ENCODE results near the gene TSEN34. TPM values are rescaled to one million over a fixed set of nuclear protein-coding genes. Genes with fewer than 3 reads are reported as not detected.

Gene TSEN34
- total RNA-seq, 1 experiment from 2014 or later = 122 TPM

DNA sequence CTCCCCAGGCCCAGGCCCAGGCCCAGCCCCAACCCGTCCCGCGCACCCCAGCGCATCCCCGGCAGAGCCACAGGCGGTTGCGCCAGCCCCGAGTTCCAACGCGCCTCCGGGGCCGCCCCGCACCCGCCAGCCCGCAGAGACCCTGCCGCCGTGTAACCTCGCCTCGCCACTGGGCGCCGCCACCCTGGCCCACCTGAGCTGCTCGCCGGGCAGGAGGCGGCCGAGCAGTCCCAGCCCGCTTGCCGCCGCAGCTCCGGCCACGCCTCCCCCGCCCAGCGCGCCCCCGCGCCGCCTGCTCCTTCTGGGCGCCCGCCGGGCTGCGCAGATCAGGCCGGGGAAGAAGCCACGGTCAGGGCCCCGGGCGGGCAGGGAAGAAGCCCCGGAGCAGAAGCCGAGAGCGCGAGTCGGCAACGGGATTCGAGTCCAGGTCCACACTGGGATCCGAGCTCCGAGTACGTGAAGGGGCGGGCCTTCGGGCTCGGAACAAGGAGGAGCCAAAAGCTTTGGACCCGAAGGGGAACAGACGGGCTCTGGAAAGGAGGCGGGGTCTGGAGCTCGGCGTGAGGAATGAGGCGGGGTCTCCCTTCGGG lies 1.9 kb upstream of the TSEN34 start, which contains the start of gene MBOAT7:
TSS of gene MBOAT7 (minus strand) at position 436 of the 590 bp plus-strand sequence. CDS start 1,072 bp downstream, outside the sequence.
- H3K4me3 ChIP-seq (ENCODE audit: low read length) = peak within 1 kb of the TSS; percentile 74
- ATAC-seq = peak; percentile 13
- ChIA-PET POLR2A (ENCODE audit: unreplicated experiment) (interaction anchor here (0.5 to 3.5 kb wide), 17 partner anchors 11 to 1931 kb away, joined by 3 to 22 read pairs (median 5); partner anchors contain the start of genes CNOT3, EPS8L1, LENG1 and LENG8), CTCF (interaction anchor here (0.7 to 1.6 kb wide), 6 partner anchors 14 to 53 kb away, joined by 3 to 11 read pairs (median 5); partner anchors contain the start of genes CNOT3 and TMC4)
- H3K9me2 ChIP-seq (replicated peaks; ENCODE audit: low read length) = no peaks in the 10 kb centered on the region
- peak within 1 kb of the TSS; percentile 89 for H3K27ac ChIP-seq (ENCODE audit: low read length)
- TF ChIP-seq EZH2 (IDR thresholded peaks at IDR 0.05; ENCODE audit: low read length, unreplicated experiment) = no peak
- TF ChIP-seq, protein P1, sequence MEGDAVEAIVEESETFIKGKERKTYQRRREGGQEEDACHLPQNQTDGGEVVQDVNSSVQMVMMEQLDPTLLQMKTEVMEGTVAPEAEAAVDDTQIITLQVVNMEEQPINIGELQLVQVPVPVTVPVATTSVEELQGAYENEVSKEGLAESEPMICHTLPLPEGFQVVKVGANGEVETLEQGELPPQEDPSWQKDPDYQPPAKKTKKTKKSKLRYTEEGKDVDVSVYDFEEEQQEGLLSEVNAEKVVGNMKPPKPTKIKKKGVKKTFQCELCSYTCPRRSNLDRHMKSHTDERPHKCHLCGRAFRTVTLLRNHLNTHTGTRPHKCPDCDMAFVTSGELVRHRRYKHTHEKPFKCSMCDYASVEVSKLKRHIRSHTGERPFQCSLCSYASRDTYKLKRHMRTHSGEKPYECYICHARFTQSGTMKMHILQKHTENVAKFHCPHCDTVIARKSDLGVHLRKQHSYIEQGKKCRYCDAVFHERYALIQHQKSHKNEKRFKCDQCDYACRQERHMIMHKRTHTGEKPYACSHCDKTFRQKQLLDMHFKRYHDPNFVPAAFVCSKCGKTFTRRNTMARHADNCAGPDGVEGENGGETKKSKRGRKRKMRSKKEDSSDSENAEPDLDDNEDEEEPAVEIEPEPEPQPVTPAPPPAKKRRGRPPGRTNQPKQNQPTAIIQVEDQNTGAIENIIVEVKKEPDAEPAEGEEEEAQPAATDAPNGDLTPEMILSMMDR (conservative IDR thresholded peaks at IDR 0.05; ENCODE audit: low read depth, low read length) = peak; percentile 49
- peak within 1 kb of the TSS; percentile 98 for H3K4me2 ChIP-seq (ENCODE audit: low read length)
- H3K9ac ChIP-seq (ENCODE audit: low read length) = peak within 1 kb of the TSS; percentile 91
- peaks cover 22% of the 10 kb centered on the region; the same call in 1 of the 2 replicates for H3K36me3 ChIP-seq (ENCODE audit: low read depth, low read length)
- H3K79me2 ChIP-seq (ENCODE audit: low read length) = peaks cover 51% of the 10 kb centered on the region
- no TSS peak for BruUV-seq (replicated peaks)
- H3K27me3 ChIP-seq (ENCODE audit: low read length) = no peaks in the 10 kb centered on the region
- no peaks in the 10 kb centered on the region for H3K9me3 ChIP-seq (ENCODE audit: low read length)
- no peak for DNase-seq
- H4K20me1 ChIP-seq (ENCODE audit: low read length) = no peaks in the 10 kb centered on the region
- peaks cover 19% of the 10 kb centered on the region for H3K4me1 ChIP-seq (ENCODE audit: insufficient read depth, low read length)
- H2AFZ ChIP-seq (ENCODE audit: low read length) = peak within 1 kb of the TSS; percentile 93
- intact Hi-C loops (cut with micrococcal nuclease) = loop anchor here (1.0 to 2.0 kb wide), 2 partner anchors 16 to 52 kb away; partner anchors contain the start of genes CNOT3 and TMC4
- no peaks in the 10 kb centered on the region for H3F3A ChIP-seq (ENCODE audit: low read length, unreplicated experiment)

DNA sequence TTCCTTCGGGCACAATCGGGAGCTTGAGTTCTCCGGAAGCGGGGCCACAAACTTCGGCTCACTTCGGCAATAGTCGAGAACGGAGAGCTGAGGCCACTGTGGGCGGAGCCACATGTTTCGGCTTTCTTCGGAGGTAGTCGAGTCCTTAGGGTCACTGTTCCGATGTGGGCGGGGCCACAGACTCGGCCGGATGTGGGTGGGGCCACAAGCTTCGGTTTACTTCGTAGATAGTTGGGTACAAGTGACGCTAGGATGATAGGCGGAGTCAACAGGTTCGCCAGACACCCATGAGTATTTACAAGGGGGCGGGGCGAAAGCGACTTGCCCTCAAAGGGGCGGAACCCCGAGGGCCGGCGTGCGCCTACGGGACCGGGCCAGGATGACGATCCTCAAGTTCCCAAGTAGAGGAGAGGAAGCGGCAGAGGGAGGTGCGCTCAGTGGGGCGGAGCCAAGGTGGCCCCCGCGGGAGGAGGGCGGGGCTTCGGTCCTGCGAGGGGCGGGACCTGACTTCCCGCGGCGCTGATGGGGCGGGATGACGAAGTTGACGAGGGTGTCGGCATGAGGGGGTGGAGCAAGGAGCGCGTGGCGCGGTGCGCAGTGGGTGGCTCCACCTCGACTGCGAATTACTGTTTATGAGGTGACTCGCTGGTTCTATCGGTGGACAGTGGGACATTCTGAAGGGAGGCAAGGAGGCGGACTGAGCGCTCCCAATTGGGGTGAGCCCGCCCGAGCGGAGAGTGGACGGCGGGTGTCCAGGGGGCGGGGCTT lies 1.2 kb upstream of the TSEN34 start:
- Histone ChIP-seq H3K79me2 (ENCODE audit: low read length) (peaks cover 51% of the 10 kb centered on the region), H3K4me3 (ENCODE audit: low read length) (peak overlapping the region; percentile 74), H2AFZ (ENCODE audit: low read length) (peak overlapping the region; percentile 93), H3K9me3 (ENCODE audit: low read length) (no peaks in the 10 kb centered on the region), H4K20me1 (ENCODE audit: low read length) (no peaks in the 10 kb centered on the region), H3K9ac (ENCODE audit: low read length) (peak overlapping the region; percentile 91), H3K4me2 (ENCODE audit: low read length) (peak overlapping the region; percentile 98), H3K27ac (ENCODE audit: low read length) (peak overlapping the region; percentile 89), H3F3A (ENCODE audit: low read length, unreplicated experiment) (no peaks in the 10 kb centered on the region), H3K4me1 (ENCODE audit: insufficient read depth, low read length) (peaks cover 19% of the 10 kb centered on the region), H3K27me3 (ENCODE audit: low read length) (no peaks in the 10 kb centered on the region), H3K9me2 (replicated peaks; ENCODE audit: low read length) (no peaks in the 10 kb centered on the region), H3K36me3 (ENCODE audit: low read depth, low read length) (peaks cover 21% of the 10 kb centered on the region; the same call in 1 of the 2 replicates)
- DNase-seq (peak; percentile 100), ATAC-seq (peak; percentile 58)
- intact Hi-C loops (cut with micrococcal nuclease) = loop anchor here (1.0 to 2.0 kb wide), 5 partner anchors 10 to 53 kb away; partner anchors contain the start of genes CNOT3, LENG1, RPS9 and TMC4
- CTCF ChIA-PET = interaction anchor here (0.5 to 1.6 kb wide), 6 partner anchors 13 to 53 kb away, joined by 3 to 11 read pairs (median 6); partner anchors contain the start of genes CNOT3 and TMC4
- no peak for TF ChIP-seq EZH2phosphoT487 (IDR thresholded peaks at IDR 0.05; ENCODE audit: borderline replicate concordance, low read length)
- BruUV-seq (replicated peaks) = no TSS peak
- POLR2A ChIA-PET (ENCODE audit: unreplicated experiment) = interaction anchor here (0.5 to 3.5 kb wide), 18 partner anchors 10 to 1931 kb away, joined by 3 to 22 read pairs (median 4); partner anchors contain the start of genes CNOT3, EPS8L1, LENG1 and LENG8

GRCh38 chr19:54190503-54191010 lies 551 bp upstream of the TSEN34 start:
- peaks cover 19% of the 10 kb centered on the region for H3K4me1 ChIP-seq (ENCODE audit: insufficient read depth, low read length)
- H3K36me3 ChIP-seq (ENCODE audit: low read depth, low read length) = peaks cover 23% of the 10 kb centered on the region; the same call in 1 of the 2 replicates
- peak overlapping the region; percentile 87 for H2AFZ ChIP-seq (ENCODE audit: low read length)
- peaks cover 51% of the 10 kb centered on the region for H3K79me2 ChIP-seq (ENCODE audit: low read length)
- peak overlapping the region; percentile 83 for H3K4me2 ChIP-seq (ENCODE audit: low read length)
- peak overlapping the region; percentile 74 for H3K4me3 ChIP-seq (ENCODE audit: low read length)
- H3K9me3 ChIP-seq (ENCODE audit: low read length) = no peaks in the 10 kb centered on the region
- ChIA-PET POLR2A (ENCODE audit: unreplicated experiment) (interaction anchor here (0.5 to 3.5 kb wide), 8 partner anchors 10 to 209 kb away, joined by 3 to 22 read pairs (median 4); partner anchors contain the start of genes CNOT3, LENG1 and RPS9), CTCF (interaction anchor here (0.6 kb wide), 1 partner anchor 21 kb away, joined by 3 read pairs; no protein-coding TSS in a partner anchor)
- peak overlapping the region; percentile 91 for H3K9ac ChIP-seq (ENCODE audit: low read length)
- H4K20me1 ChIP-seq (ENCODE audit: low read length) = no peaks in the 10 kb centered on the region
- ATAC-seq = peak; percentile 56
- no peaks in the 10 kb centered on the region for H3K27me3 ChIP-seq (ENCODE audit: low read length)
- peak overlapping the region; percentile 89 for H3K27ac ChIP-seq (ENCODE audit: low read length)
- intact Hi-C loops (cut with micrococcal nuclease) = loop anchor here (1.0 to 2.0 kb wide), 3 partner anchors 10 to 41 kb away; partner anchors contain the start of genes LENG1 and RPS9
- no TSS peak for BruUV-seq (replicated peaks)
- peak; percentile 99 for DNase-seq
- H3K9me2 ChIP-seq (replicated peaks; ENCODE audit: low read length) = no peaks in the 10 kb centered on the region
- H3F3A ChIP-seq (ENCODE audit: low read length, unreplicated experiment) = no peaks in the 10 kb centered on the region
- TF ChIP-seq, protein P1 (conservative IDR thresholded peaks at IDR 0.05; ENCODE audit: low read depth, low read length) = no peak
- no peak for TF ChIP-seq EZH2 (IDR thresholded peaks at IDR 0.05; ENCODE audit: low read length, unreplicated experiment)
- no peak for TF ChIP-seq EZH2phosphoT487 (IDR thresholded peaks at IDR 0.05; ENCODE audit: borderline replicate concordance, low read length)
